HCT116 (cell line): ENCODE measurements around the gene COMMD9. TPM values are rescaled to one million over a fixed set of nuclear protein-coding genes. Genes with fewer than 3 reads are reported as not detected.

ENCODE experiments used
- ATAC-seq: fragments of 200-7000 bp; cut with Tn5 transposase; 2 replicates; pipeline ENCODE4 v1.9.1; 2020; ENCODE audit warnings: mild to moderate bottlenecking, moderate library complexity
- BruUV-seq: library from RNA; stranded (reverse); fragments of 400-500 nt; replicated peaks from 2 replicates; lab custom pipeline; 2021; lab: Mats Ljungman, UMichigan
- CTCF ChIA-PET: fragments of 300-600 bp; sonication (Branson Sonifier 250); formaldehyde crosslinking; loops from one replicate; lab custom pipeline; 2021; ENCODE audit warnings: antibody characterized with exemption; lab: Charles Lee
- POLR2A ChIA-PET: fragments of 300-600, 350-600 bp; sonication (Branson Sonifier 250); formaldehyde crosslinking; loops from one replicate; lab custom pipeline; 2021; ENCODE audit warnings: antibody characterized with exemption; lab: Charles Lee
- RAD21 ChIA-PET, 2 experiments: fragments of 300-600 bp; sonication (Branson Sonifier 250); formaldehyde crosslinking; loops; one replicate each; lab custom pipeline; 2023; ENCODE audit warnings: low total read pairs in 2 of 2; ENCODE audit not compliant: uncharacterized antibody in 2 of 2, unreplicated experiment in 2 of 2, low non-redundant PET in 1 of 2; lab: Charles Lee
- DNase-seq: peaks from one replicate; pipeline ENCODE4 v3.0.0-alpha.2; 2010; ENCODE audit warnings: low read depth, low spot score
- H2AFZ ChIP-seq: fragments of 200-600 bp; shearing (Covaris generic), sonication (generic); 2 replicates; pipeline ENCODE4 v1.6.1; 2017; ENCODE audit warnings: low read depth, mixed run types, mixed read lengths, antibody characterized with exemption, low read length; ENCODE audit not compliant: poor library complexity, severe bottlenecking
- H3K27ac ChIP-seq: 2 replicates; pipeline ENCODE4 v1.5.1; 2012; ENCODE audit warnings: low read depth, low read length
- H3K27me3 ChIP-seq: fragments of 200-600 bp; sonication (generic); 2 replicates; pipeline ENCODE4 v1.6.1; 2016; ENCODE audit warnings: mixed run types, low read length, mixed read lengths; ENCODE audit not compliant: insufficient read depth
- H3K36me3 ChIP-seq, 2 experiments: fragments of 200-500 bp in 1 of 2; fragments of 200-600 bp in 1 of 2; sonication (Bioruptor generic) in 1 of 2; sonication (generic) in 1 of 2; 2 replicates each; pipeline versions ENCODE4 v1.5.1 to v1.6.1; 2014 to 2016; ENCODE audit warnings: low read length in 2 of 2, inconsistent platforms in 1 of 2, mixed read lengths in 1 of 2, mixed run types in 1 of 2; ENCODE audit not compliant: insufficient read depth in 2 of 2, control insufficient read depth in 1 of 2
- H3K4me1 ChIP-seq, 2 experiments: fragments of 200-600 bp in 1 of 2; sonication (generic) in 1 of 2; 2 replicates each; pipeline versions ENCODE4 v1.5.1 to v1.6.1; 2012 to 2017; ENCODE audit warnings: low read length in 2 of 2, inconsistent platforms in 1 of 2, mild to moderate bottlenecking in 1 of 2, mixed read lengths in 1 of 2, mixed run types in 1 of 2, moderate library complexity in 1 of 2; ENCODE audit not compliant: insufficient read depth in 2 of 2, control insufficient read depth in 1 of 2
- H3K4me2 ChIP-seq: fragments of 200-600 bp; sonication (generic); 2 replicates; pipeline ENCODE4 v1.6.1; 2017; ENCODE audit warnings: mixed run types, low read length, mixed read lengths
- H3K4me3 ChIP-seq, 2 experiments: fragments of 200-600 bp in 1 of 2; sonication (generic) in 1 of 2; replicated peaks in 1 of 2; 2 replicates each; pipeline ENCODE4 v1.5.1; 2011 to 2016; ENCODE audit warnings: low read length in 2 of 2, control low read depth in 1 of 2, low read depth in 1 of 2, mild to moderate bottlenecking in 1 of 2, mixed read lengths in 1 of 2, mixed run types in 1 of 2
- H3K79me2 ChIP-seq: fragments of 200-600 bp; sonication (generic); 2 replicates; pipeline ENCODE4 v1.6.1; 2017; ENCODE audit warnings: mild to moderate bottlenecking, mixed run types, low read length, moderate library complexity, mixed read lengths; ENCODE audit not compliant: insufficient read depth
- H3K9ac ChIP-seq: fragments of 200-600 bp; sonication (generic); 2 replicates; pipeline ENCODE4 v1.6.1; 2016; ENCODE audit warnings: low read length, mixed read lengths
- H3K9me2 ChIP-seq: fragments of 200-600 bp; sonication (generic), shearing (Covaris generic); 2 replicates; pipeline ENCODE4 v1.6.1; 2017; ENCODE audit warnings: mixed run types, mild to moderate bottlenecking, moderate library complexity; ENCODE audit not compliant: insufficient read depth
- H3K9me3 ChIP-seq, 2 experiments: fragments of 200-500 bp in 1 of 2; fragments of 200-600 bp in 1 of 2; sonication (Bioruptor generic) in 1 of 2; sonication (generic) in 1 of 2; 2 replicates each; pipeline ENCODE4 v1.6.1; 2014 to 2017; ENCODE audit warnings: low read length in 2 of 2, mixed read lengths in 2 of 2, inconsistent platforms in 1 of 2, low read depth in 1 of 2, mild to moderate bottlenecking in 1 of 2, mixed run types in 1 of 2, moderate library complexity in 1 of 2; ENCODE audit not compliant: control insufficient read depth in 1 of 2, insufficient read depth in 1 of 2
- H4K20me1 ChIP-seq: fragments of 200-600 bp; sonication (generic), shearing (Covaris generic); 2 replicates; pipeline ENCODE4 v1.6.1; 2017; ENCODE audit warnings: mixed run types, mild to moderate bottlenecking, moderate library complexity; ENCODE audit not compliant: insufficient read depth
- CBX3 ChIP-seq: IDR thresholded peaks from 2 replicates; pipeline ENCODE4 v1.6.1; 2012; ENCODE audit warnings: low read depth
- ELF1 ChIP-seq: IDR thresholded peaks from 2 replicates; pipeline ENCODE4 v1.6.1; 2012; ENCODE audit warnings: low read depth, borderline replicate concordance
- JUND ChIP-seq: IDR thresholded peaks from 2 replicates; pipeline ENCODE4 v1.6.1; 2012
- RAD21 ChIP-seq: IDR thresholded peaks from 2 replicates; pipeline ENCODE4 v1.6.1; 2012; ENCODE audit warnings: low read depth, mild to moderate bottlenecking
- SP1 ChIP-seq: IDR thresholded peaks from 2 replicates; pipeline ENCODE4 v1.6.1; 2012; ENCODE audit warnings: low read depth
- ZFX ChIP-seq: fragments of 450-650 bp; IDR thresholded peaks from 2 replicates; pipeline ENCODE4 v1.6.1; 2017
- intact Hi-C: fragments of 100-400 bp; cut with micrococcal nuclease; formaldehyde crosslinking; loops from 2 replicates; pipeline ENCODE4 v1.10.0; 2022
- total RNA-seq: library from RNA; stranded (reverse); gene quantifications from one replicate; pipeline ENCODE4 v1.2.1, GENCODE V29; 2021; ENCODE audit not compliant: unreplicated experiment
- TF ChIP-seq, protein P1 (sequence below): IDR thresholded peaks from 2 replicates; pipeline ENCODE4 v1.6.1; 2012
- TF ChIP-seq, protein P2 (sequence below): IDR thresholded peaks from 2 replicates; pipeline ENCODE4 v1.6.1; 2012; ENCODE audit warnings: low read depth

COMMD9 gene
- total RNA-seq, 1 experiment from 2014 or later, result 33.3 TPM

DNA sequence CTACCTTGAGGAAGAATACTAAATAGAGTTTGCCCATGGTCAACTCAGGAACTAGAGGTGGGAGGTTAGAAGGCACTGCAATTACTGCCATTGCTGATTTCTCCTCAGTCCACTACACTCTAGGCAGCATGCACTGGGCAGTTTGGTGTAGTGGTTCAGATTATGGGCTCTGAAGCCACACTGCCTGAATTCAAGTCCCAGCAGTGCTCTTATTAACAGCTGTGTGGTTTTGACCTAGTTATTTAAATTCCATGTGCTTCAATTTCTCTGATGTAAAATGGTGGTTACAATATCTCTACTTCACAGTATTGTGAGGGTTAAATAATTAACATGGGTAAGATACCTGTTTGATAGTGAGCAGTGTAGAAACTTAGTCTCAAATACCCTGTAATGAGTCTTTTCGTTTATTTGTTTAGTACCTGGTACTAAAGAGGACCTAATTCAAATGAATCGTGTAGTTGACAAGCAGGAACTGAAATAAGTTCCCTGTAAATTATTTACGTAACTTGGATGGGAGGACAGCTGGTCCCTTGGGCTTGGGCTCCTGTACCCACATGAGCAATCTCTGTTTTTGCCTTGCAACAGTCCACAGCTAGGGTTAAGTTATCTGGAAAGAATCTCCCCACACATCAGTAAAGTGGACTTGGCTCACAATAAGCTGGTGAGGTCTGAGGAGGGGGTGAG, 24.7 kb upstream of the COMMD9 start:
- DNase-seq, result no peak
- H3K36me3 ChIP-seq, result no peaks in the 10 kb centered on the region
- no peak overlapping the region for H3K4me3 ChIP-seq
- ChIA-PET CTCF (no interaction called here), POLR2A (no interaction called here), RAD21 (no interaction called here)
- H3K4me1 ChIP-seq, result peaks cover 0 to 6% of the 10 kb centered on the region in 2 experiments; a peak in 1 of 4 replicates
- intact Hi-C loops, result no loop called here
- no TSS peak for BruUV-seq
- H3K27me3 ChIP-seq, result peaks cover 66% of the 10 kb centered on the region
- ATAC-seq, result no peak
- no peaks in the 10 kb centered on the region for H3K9me3 ChIP-seq
- no peaks in the 10 kb centered on the region for H3K79me2 ChIP-seq
- no peak overlapping the region for H3K4me2 ChIP-seq
- H3K9me2 ChIP-seq, result no peaks in the 10 kb centered on the region
- H2AFZ ChIP-seq, result no peak overlapping the region
- H3K9ac ChIP-seq, result no peak overlapping the region
- no peak overlapping the region for H3K27ac ChIP-seq
- H4K20me1 ChIP-seq, result no peaks in the 10 kb centered on the region
- TF ChIP-seq JUND (no peak), CBX3 (no peak), ELF1 (no peak), SP1 (no peak), ZFX (no peak), RAD21 (no peak)
- TF ChIP-seq, protein P1, sequence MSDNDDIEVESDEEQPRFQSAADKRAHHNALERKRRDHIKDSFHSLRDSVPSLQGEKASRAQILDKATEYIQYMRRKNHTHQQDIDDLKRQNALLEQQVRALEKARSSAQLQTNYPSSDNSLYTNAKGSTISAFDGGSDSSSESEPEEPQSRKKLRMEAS, result no peak
- TF ChIP-seq, protein P2, sequence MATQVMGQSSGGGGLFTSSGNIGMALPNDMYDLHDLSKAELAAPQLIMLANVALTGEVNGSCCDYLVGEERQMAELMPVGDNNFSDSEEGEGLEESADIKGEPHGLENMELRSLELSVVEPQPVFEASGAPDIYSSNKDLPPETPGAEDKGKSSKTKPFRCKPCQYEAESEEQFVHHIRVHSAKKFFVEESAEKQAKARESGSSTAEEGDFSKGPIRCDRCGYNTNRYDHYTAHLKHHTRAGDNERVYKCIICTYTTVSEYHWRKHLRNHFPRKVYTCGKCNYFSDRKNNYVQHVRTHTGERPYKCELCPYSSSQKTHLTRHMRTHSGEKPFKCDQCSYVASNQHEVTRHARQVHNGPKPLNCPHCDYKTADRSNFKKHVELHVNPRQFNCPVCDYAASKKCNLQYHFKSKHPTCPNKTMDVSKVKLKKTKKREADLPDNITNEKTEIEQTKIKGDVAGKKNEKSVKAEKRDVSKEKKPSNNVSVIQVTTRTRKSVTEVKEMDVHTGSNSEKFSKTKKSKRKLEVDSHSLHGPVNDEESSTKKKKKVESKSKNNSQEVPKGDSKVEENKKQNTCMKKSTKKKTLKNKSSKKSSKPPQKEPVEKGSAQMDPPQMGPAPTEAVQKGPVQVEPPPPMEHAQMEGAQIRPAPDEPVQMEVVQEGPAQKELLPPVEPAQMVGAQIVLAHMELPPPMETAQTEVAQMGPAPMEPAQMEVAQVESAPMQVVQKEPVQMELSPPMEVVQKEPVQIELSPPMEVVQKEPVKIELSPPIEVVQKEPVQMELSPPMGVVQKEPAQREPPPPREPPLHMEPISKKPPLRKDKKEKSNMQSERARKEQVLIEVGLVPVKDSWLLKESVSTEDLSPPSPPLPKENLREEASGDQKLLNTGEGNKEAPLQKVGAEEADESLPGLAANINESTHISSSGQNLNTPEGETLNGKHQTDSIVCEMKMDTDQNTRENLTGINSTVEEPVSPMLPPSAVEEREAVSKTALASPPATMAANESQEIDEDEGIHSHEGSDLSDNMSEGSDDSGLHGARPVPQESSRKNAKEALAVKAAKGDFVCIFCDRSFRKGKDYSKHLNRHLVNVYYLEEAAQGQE, result no peak
- TF ChIP-seq, all 23 proteins: peak for 0
